A549 (cell line): ENCODE measurements around the gene TMEM107. TPM values are rescaled to one million over a fixed set of nuclear protein-coding genes. Genes with fewer than 3 reads are reported as not detected.

Source experiments
- BHLHE40 ChIP-seq: IDR thresholded peaks from 2 replicates; pipeline ENCODE4 v1.6.1; 2012; ENCODE audit warnings: low read depth, low read length, inconsistent platforms
- CBX2 ChIP-seq: fragments of 200-600 bp; sonication (generic); IDR thresholded peaks from 2 replicates; pipeline ENCODE4 v1.6.1; 2016; ENCODE audit warnings: low read depth, mild to moderate bottlenecking, borderline replicate concordance
- CBX8 ChIP-seq: fragments of 200-600 bp; sonication (generic); IDR thresholded peaks from 2 replicates; pipeline ENCODE4 v1.6.1; 2016
- CHD2 ChIP-seq: fragments of 150-350 bp; IDR thresholded peaks from 2 replicates; pipeline ENCODE4 v1.6.1; 2014; ENCODE audit warnings: low read length; ENCODE audit not compliant: partially characterized antibody
- CHD4 ChIP-seq: fragments of 200-600 bp; sonication (generic); IDR thresholded peaks from 2 replicates; pipeline ENCODE4 v1.6.1; 2016; ENCODE audit warnings: antibody characterized with exemption, mild to moderate bottlenecking, borderline replicate concordance
- EHF ChIP-seq: fragments of 250-450 bp; sonication (Bioruptor Pico); IDR thresholded peaks from 2 replicates; pipeline ENCODE4 v1.5.0; 2020; ENCODE audit warnings: mild to moderate bottlenecking
- FOSB ChIP-seq: fragments of 250-450 bp; sonication (Bioruptor Pico); IDR thresholded peaks from 2 replicates; pipeline ENCODE4 v1.5.0; 2020; ENCODE audit warnings: mild to moderate bottlenecking, moderate library complexity
- FOSL2 ChIP-seq, 2 experiments: fragments of 450-650 bp in 1 of 2; fragments of >200 bp in 1 of 2; sonication (Bioruptor Twin) in 1 of 2; formaldehyde crosslinking; IDR thresholded peaks; 2 replicates each; pipeline versions ENCODE4 v1.5.0 to v1.6.1; 2016 to 2020; ENCODE audit warnings: mild to moderate bottlenecking in 1 of 2, moderate library complexity in 1 of 2
- HDAC2 ChIP-seq: fragments of 200-600 bp; sonication (generic); IDR thresholded peaks from 2 replicates; pipeline ENCODE4 v1.6.1; 2016
- KDM5A ChIP-seq: fragments of 200-600 bp; sonication (generic); IDR thresholded peaks from 2 replicates; pipeline ENCODE4 v1.6.1; 2016; ENCODE audit warnings: antibody characterized with exemption, mild to moderate bottlenecking
- MYC ChIP-seq: IDR thresholded peaks from 2 replicates; pipeline ENCODE4 v1.6.1; 2012; ENCODE audit warnings: mild to moderate bottlenecking, inconsistent platforms, low read length, improper control_type of control experiment, borderline replicate concordance
- NFE2L2 ChIP-seq: fragments of 150-350 bp; conservative IDR thresholded peaks from 2 replicates; pipeline ENCODE4 v1.6.1; 2014; ENCODE audit warnings: low read length
- PHF8 ChIP-seq: fragments of 200-600 bp; sonication (generic); IDR thresholded peaks from 2 replicates; pipeline ENCODE4 v1.6.1; 2016; ENCODE audit warnings: low read depth, mild to moderate bottlenecking, antibody characterized with exemption, moderate library complexity, borderline replicate concordance
- POLR2A ChIP-seq: IDR thresholded peaks from 2 replicates; pipeline ENCODE4 v1.6.1; 2012; ENCODE audit warnings: mild to moderate bottlenecking, low read length
- RAD21 ChIP-seq, 2 experiments: fragments of >200 bp in 1 of 2; sonication (Bioruptor Twin) in 1 of 2; formaldehyde crosslinking in 1 of 2; IDR thresholded peaks in 1 of 2; conservative IDR thresholded peaks in 1 of 2; 2 replicates in 1 of 2; 3 replicates in 1 of 2; pipeline ENCODE4 v1.6.1; 2012 to 2018; ENCODE audit warnings: inconsistent platforms in 1 of 2
- RFX5 ChIP-seq: fragments of 450-650 bp; IDR thresholded peaks from 2 replicates; pipeline ENCODE4 v1.7.1; 2014; ENCODE audit warnings: antibody characterized with exemption, mild to moderate bottlenecking, moderate library complexity
- SMC3 ChIP-seq: fragments of >200 bp; sonication (Bioruptor Twin); formaldehyde crosslinking; IDR thresholded peaks from 3 replicates; pipeline ENCODE4 v1.6.1; 2018; ENCODE audit warnings: inconsistent platforms
- TP53 ChIP-seq: fragments of 250-450 bp; sonication (Bioruptor Pico); IDR thresholded peaks from 2 replicates; pipeline ENCODE4 v1.5.0; 2021; ENCODE audit warnings: mild to moderate bottlenecking, moderate library complexity
- ZFP36 ChIP-seq: fragments of 450-650 bp; IDR thresholded peaks from 2 replicates; pipeline ENCODE4 v1.6.1; 2014; ENCODE audit warnings: borderline replicate concordance; ENCODE audit not compliant: partially characterized antibody
- ZSCAN20 ChIP-seq: fragments of 250-450 bp; sonication (Bioruptor Pico); IDR thresholded peaks from 2 replicates; pipeline ENCODE4 v1.8.0; 2022; ENCODE audit warnings: mild to moderate bottlenecking, moderate library complexity
- polyA plus RNA-seq, 4 experiments: library from polyadenylated mRNA; depleted of rRNA in 3 of 4; stranded (reverse); fragments of >200 nt; fragmentation: RNase III in 1 of 4; extraction: RNeasy Plus Mini Kit Qiagen cat#74134 plus additional on column Dnase treatment in 1 of 4; gene quantifications; 2 replicates in 3 of 4; 3 replicates in 1 of 4; pipeline ENCODE4 v1.2.3, GENCODE V29; 2011 to 2017
- TF ChIP-seq, protein P1 (sequence below): fragments of 200-600 bp; sonication (generic); IDR thresholded peaks from 2 replicates; pipeline ENCODE4 v1.6.1; 2016; ENCODE audit warnings: antibody characterized with exemption, mild to moderate bottlenecking, moderate library complexity
- TF ChIP-seq, protein P2 (sequence below): fragments of >200 bp; sonication (Bioruptor Twin); formaldehyde crosslinking; IDR thresholded peaks from 3 replicates; pipeline ENCODE4 v1.5.1; 2016
- TF ChIP-seq, protein P3 (sequence below): fragments of 250-450 bp; sonication (Bioruptor Pico); IDR thresholded peaks from 2 replicates; pipeline ENCODE4 v1.5.0; 2020; ENCODE audit warnings: low read depth, mild to moderate bottlenecking, moderate library complexity
- TF ChIP-seq, protein P4 (sequence below): IDR thresholded peaks from 2 replicates; pipeline ENCODE4 v1.6.1; 2012
- TF ChIP-seq, protein P5 (sequence below): fragments of 450-650 bp; IDR thresholded peaks from 2 replicates; pipeline ENCODE4 v1.6.1; 2014; ENCODE audit warnings: antibody characterized with exemption

TMEM107 gene
- polyA plus RNA-seq, 2 of the 4 experiments (the other 2 are of a cell fraction), result 17.0 to 22.8 TPM

DNA sequence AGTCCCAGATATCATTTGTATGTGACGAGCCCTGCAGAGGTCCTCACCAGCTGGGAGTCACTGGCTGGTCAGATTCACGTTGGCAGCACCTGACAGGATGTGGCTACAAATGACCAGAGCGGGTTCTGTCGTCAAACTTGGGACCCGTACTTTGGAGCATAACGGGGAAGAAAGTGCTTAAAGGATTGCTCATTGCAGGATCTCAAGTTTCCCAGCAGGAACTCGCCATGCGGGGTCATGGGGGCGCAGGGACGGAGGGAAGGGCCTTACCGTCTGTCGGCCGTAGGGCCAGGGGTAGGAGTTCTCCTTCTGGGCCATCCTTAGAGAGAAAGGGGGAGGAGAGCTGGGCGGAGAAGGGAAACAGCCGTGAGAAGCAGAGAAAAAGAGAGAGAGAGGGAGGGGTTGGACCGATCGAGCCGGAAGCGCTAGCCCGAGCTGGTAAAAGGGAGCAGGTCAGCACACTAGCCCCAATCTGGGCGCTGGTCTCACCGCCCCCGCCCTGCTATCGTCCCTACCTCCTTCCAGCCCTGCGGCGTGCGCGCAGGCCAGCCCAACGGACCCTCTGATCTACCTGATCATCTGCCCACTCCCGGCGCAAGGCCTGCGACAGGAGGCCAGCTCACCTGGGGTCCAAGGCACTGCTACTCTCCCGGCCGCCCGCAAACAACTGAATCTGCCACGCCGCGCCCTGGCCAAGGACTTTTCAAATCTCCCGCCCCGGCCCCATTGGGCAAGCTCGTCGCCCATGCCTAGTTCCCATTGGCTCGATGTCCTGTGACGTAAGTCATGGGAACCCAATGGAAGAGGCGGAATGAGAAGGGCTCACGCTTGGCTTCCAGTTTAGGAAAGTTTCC, 34.0 kb upstream of the TMEM107 start, which contains the start of gene AURKB (continued):
- TF ChIP-seq, protein P1, sequence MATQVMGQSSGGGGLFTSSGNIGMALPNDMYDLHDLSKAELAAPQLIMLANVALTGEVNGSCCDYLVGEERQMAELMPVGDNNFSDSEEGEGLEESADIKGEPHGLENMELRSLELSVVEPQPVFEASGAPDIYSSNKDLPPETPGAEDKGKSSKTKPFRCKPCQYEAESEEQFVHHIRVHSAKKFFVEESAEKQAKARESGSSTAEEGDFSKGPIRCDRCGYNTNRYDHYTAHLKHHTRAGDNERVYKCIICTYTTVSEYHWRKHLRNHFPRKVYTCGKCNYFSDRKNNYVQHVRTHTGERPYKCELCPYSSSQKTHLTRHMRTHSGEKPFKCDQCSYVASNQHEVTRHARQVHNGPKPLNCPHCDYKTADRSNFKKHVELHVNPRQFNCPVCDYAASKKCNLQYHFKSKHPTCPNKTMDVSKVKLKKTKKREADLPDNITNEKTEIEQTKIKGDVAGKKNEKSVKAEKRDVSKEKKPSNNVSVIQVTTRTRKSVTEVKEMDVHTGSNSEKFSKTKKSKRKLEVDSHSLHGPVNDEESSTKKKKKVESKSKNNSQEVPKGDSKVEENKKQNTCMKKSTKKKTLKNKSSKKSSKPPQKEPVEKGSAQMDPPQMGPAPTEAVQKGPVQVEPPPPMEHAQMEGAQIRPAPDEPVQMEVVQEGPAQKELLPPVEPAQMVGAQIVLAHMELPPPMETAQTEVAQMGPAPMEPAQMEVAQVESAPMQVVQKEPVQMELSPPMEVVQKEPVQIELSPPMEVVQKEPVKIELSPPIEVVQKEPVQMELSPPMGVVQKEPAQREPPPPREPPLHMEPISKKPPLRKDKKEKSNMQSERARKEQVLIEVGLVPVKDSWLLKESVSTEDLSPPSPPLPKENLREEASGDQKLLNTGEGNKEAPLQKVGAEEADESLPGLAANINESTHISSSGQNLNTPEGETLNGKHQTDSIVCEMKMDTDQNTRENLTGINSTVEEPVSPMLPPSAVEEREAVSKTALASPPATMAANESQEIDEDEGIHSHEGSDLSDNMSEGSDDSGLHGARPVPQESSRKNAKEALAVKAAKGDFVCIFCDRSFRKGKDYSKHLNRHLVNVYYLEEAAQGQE, result no peak
- TF ChIP-seq ZSCAN20 (CRISPR knock-in tag), result no peak
- no peak for TF ChIP-seq SMC3
- TF ChIP-seq KDM5A, result peak; percentile 97
- TF ChIP-seq EHF (CRISPR knock-in tag), result no peak
- TF ChIP-seq MYC, result no peak; the same call in 1 of the 2 replicates
- TF ChIP-seq CBX8, result no peak
- TF ChIP-seq CBX2, result no peak
- TF ChIP-seq FOSL2 (IDR thresholded peaks at IDR 0.05), result no peak
- no peak for TF ChIP-seq FOSL2 (CRISPR knock-in tag; IDR thresholded peaks at IDR 0.05)
- TF ChIP-seq PHF8, result peak; percentile 47; the same call in 1 of the 2 replicates
- no peak for TF ChIP-seq ZFP36
- TF ChIP-seq, protein P2, sequence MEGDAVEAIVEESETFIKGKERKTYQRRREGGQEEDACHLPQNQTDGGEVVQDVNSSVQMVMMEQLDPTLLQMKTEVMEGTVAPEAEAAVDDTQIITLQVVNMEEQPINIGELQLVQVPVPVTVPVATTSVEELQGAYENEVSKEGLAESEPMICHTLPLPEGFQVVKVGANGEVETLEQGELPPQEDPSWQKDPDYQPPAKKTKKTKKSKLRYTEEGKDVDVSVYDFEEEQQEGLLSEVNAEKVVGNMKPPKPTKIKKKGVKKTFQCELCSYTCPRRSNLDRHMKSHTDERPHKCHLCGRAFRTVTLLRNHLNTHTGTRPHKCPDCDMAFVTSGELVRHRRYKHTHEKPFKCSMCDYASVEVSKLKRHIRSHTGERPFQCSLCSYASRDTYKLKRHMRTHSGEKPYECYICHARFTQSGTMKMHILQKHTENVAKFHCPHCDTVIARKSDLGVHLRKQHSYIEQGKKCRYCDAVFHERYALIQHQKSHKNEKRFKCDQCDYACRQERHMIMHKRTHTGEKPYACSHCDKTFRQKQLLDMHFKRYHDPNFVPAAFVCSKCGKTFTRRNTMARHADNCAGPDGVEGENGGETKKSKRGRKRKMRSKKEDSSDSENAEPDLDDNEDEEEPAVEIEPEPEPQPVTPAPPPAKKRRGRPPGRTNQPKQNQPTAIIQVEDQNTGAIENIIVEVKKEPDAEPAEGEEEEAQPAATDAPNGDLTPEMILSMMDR, result no peak
- no peak for TF ChIP-seq RFX5
- TF ChIP-seq, protein P3, sequence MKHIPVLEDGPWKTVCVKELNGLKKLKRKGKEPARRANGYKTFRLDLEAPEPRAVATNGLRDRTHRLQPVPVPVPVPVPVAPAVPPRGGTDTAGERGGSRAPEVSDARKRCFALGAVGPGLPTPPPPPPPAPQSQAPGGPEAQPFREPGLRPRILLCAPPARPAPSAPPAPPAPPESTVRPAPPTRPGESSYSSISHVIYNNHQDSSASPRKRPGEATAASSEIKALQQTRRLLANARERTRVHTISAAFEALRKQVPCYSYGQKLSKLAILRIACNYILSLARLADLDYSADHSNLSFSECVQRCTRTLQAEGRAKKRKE, result no peak
- no peak for TF ChIP-seq NFE2L2
- TF ChIP-seq TP53 (CRISPR knock-in tag), result peak; percentile 8; the same call in 1 of the 2 replicates
- TF ChIP-seq BHLHE40, result no peak
- TF ChIP-seq, protein P4, sequence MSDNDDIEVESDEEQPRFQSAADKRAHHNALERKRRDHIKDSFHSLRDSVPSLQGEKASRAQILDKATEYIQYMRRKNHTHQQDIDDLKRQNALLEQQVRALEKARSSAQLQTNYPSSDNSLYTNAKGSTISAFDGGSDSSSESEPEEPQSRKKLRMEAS, result peak; percentile 98
- TF ChIP-seq, protein P5, sequence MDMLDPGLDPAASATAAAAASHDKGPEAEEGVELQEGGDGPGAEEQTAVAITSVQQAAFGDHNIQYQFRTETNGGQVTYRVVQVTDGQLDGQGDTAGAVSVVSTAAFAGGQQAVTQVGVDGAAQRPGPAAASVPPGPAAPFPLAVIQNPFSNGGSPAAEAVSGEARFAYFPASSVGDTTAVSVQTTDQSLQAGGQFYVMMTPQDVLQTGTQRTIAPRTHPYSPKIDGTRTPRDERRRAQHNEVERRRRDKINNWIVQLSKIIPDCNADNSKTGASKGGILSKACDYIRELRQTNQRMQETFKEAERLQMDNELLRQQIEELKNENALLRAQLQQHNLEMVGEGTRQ, result peak; percentile 29; the same call in 1 of the 2 replicates
- TF ChIP-seq RAD21 (conservative IDR thresholded peaks at IDR 0.05 in 1 of 2, IDR thresholded peaks at IDR 0.05 in 1 of 2), result no peak
- TF ChIP-seq POLR2A, result peak; percentile 50; the same call in 1 of the 2 replicates
- no peak for TF ChIP-seq CHD2
- TF ChIP-seq CHD4, result no peak
- TF ChIP-seq FOSB (CRISPR knock-in tag), result no peak; the same call in 1 of the 2 replicates
- TF ChIP-seq HDAC2, result peak; percentile 93
